GM12873 (cell line): Measurements from ENCODE around the gene ADGRV1.

ENCODE experiments used
- CTCF ChIP-seq: IDR thresholded peaks from 2 replicates; pipeline ENCODE4 v1.5.1; 2012; ENCODE audit warnings: low read depth, mild to moderate bottlenecking, moderate library complexity, low read length, control low read depth; ENCODE audit not compliant: insufficient read depth; ENCODE audit errors: missing control alignments

Gene ADGRV1

GRCh38 chr5:91089758-91090157, 531.2 kb downstream of the ADGRV1 start:
- no peak for TF ChIP-seq CTCF

GRCh38 chr5:91090995-91091394, 532.4 kb downstream of the ADGRV1 start:
- no peak for TF ChIP-seq CTCF

GRCh38 chr5:91091471-91092234, 533.1 kb downstream of the ADGRV1 start:
- TF ChIP-seq CTCF = no peak

- TF ChIP-seq CTCF = no peak
Measured at GRCh38 chr5:91092859-91093783, 534.5 kb downstream of the ADGRV1 start.

- no peak for TF ChIP-seq CTCF
Measured at GRCh38 chr5:91095313-91095712, 536.7 kb downstream of the ADGRV1 start.

- no peak for TF ChIP-seq CTCF
Measured at GRCh38 chr5:91095786-91096385, 537.3 kb downstream of the ADGRV1 start.

GRCh38 chr5:91098541-91098940, 539.9 kb downstream of the ADGRV1 start:
- TF ChIP-seq CTCF = no peak
